HepG2 (cell line): ENCODE results near the gene PLBD2. TPM values are rescaled to one million over a fixed set of nuclear protein-coding genes. Genes with fewer than 3 reads are reported as not detected.

Experiments used
- ATAC-seq: fragments of 200-7000 bp; cut with Tn5 transposase; 3 replicates; pipeline ENCODE4 v1.9.1; 2020; ENCODE audit warnings: mild to moderate bottlenecking, moderate library complexity
- BruUV-seq: library from RNA; stranded (reverse); fragments of 400-500 nt; replicated peaks from 2 replicates; lab custom pipeline; 2021; lab: Mats Ljungman, UMichigan
- CTCF ChIA-PET: fragments of 300-600 bp; formaldehyde crosslinking; extraction: SDS; loops from one replicate; lab custom pipeline; 2021; ENCODE audit warnings: low total read pairs, inconsistent platforms, low intra/inter-chr PET ratio; lab: Yijun Ruan, JAX
- POLR2A ChIA-PET: fragments of 350-600 bp; sonication (Branson Sonifier 250); formaldehyde crosslinking; loops from one replicate; lab custom pipeline; 2020; ENCODE audit warnings: antibody characterized with exemption, inconsistent platforms; lab: Yijun Ruan, JAX
- DNase-seq: peaks from one replicate; pipeline ENCODE4 v3.0.0-alpha.2; 2015; ENCODE audit warnings: low spot score
- FAIRE-seq: peaks from 3 replicates; lab custom pipeline; 2011; peaks lifted over from hg19 to GRCh38; lab: Jason Lieb, UNC
- H2AFZ ChIP-seq: one replicate; pipeline ENCODE4 v1.6.1; 2011; ENCODE audit warnings: low read length, inconsistent platforms
- H3K27ac ChIP-seq: fragments of 300-600 bp; 3 replicates; pipeline ENCODE4 v1.8.0; 2011; ENCODE audit warnings: mixed run types, mild to moderate bottlenecking, mixed read lengths, low read length, inconsistent platforms; ENCODE audit not compliant: insufficient read depth; ENCODE audit errors: extremely low read length
- H3K27me3 ChIP-seq, 2 experiments: fragments of 200-600 bp in 1 of 2; 2 replicates in 1 of 2; 3 replicates in 1 of 2; pipeline versions ENCODE4 v1.6.0 to v1.8.0; 2011; ENCODE audit warnings: low read length in 2 of 2, mild to moderate bottlenecking in 2 of 2, moderate library complexity in 2 of 2, inconsistent platforms in 1 of 2; ENCODE audit not compliant: insufficient read depth in 2 of 2, control insufficient read depth in 1 of 2
- H3K36me3 ChIP-seq, 2 experiments: fragments of 200-600 bp in 1 of 2; replicated peaks in 1 of 2; 2 replicates in 1 of 2; 3 replicates in 1 of 2; pipeline versions ENCODE4 v1.5.1 to v1.8.0; 2011; ENCODE audit warnings: low read length in 2 of 2, inconsistent platforms in 1 of 2; ENCODE audit not compliant: insufficient read depth in 2 of 2, control insufficient read depth in 1 of 2
- H3K4me1 ChIP-seq: 2 replicates; pipeline ENCODE4 v1.5.1; 2012; ENCODE audit warnings: low read length, inconsistent platforms; ENCODE audit not compliant: insufficient read depth
- H3K4me2 ChIP-seq: 2 replicates; pipeline ENCODE4 v1.6.0; 2011; ENCODE audit warnings: low read depth, low read length, inconsistent platforms
- H3K4me3 ChIP-seq, 3 experiments: fragments of 200-600 bp in 1 of 3; sonication (generic), shearing (Covaris generic) in 1 of 3; replicated peaks in 1 of 3; 2 replicates each; pipeline ENCODE4 v1.5.1; 2011 to 2016; ENCODE audit warnings: low read length in 3 of 3, inconsistent platforms in 2 of 3, low read depth in 2 of 3, mild to moderate bottlenecking in 2 of 3, control low read depth in 1 of 3, mixed read lengths in 1 of 3; ENCODE audit not compliant: insufficient read depth in 1 of 3
- H3K79me2 ChIP-seq: one replicate; pipeline ENCODE4 v1.6.1; 2011; ENCODE audit warnings: low read length, inconsistent platforms; ENCODE audit not compliant: insufficient read depth
- H3K9ac ChIP-seq: 2 replicates; pipeline ENCODE4 v1.6.0; 2011; ENCODE audit warnings: mild to moderate bottlenecking, low read depth, low read length, inconsistent platforms; ENCODE audit not compliant: insufficient read depth
- H3K9me3 ChIP-seq: 2 replicates; pipeline ENCODE4 v1.5.1; 2012; ENCODE audit warnings: mild to moderate bottlenecking, low read length
- H4K20me1 ChIP-seq: 2 replicates; pipeline ENCODE4 v1.6.0; 2011; ENCODE audit warnings: inconsistent platforms, mild to moderate bottlenecking, low read length, moderate library complexity; ENCODE audit not compliant: insufficient read depth
- MEF2D ChIP-seq: sonication (generic); formaldehyde crosslinking; IDR thresholded peaks from 2 replicates; pipeline ENCODE4 v1.5.1; 2020; ENCODE audit warnings: mild to moderate bottlenecking, missing genetic modification reagents
- MIER3 ChIP-seq: IDR thresholded peaks from 2 replicates; pipeline ENCODE4 v1.6.1; 2016; ENCODE audit warnings: missing compliant biosample characterization, borderline replicate concordance
- NRL ChIP-seq: sonication (generic); formaldehyde crosslinking; IDR thresholded peaks from 2 replicates; pipeline ENCODE4 v1.5.0; 2020; ENCODE audit warnings: missing genetic modification reagents, mild to moderate bottlenecking, moderate library complexity, borderline replicate concordance
- RAD51 ChIP-seq: fragments of 450-650 bp; IDR thresholded peaks from 2 replicates; pipeline ENCODE4 v1.6.1; 2016; ENCODE audit warnings: borderline replicate concordance
- RXRB ChIP-seq: IDR thresholded peaks from 2 replicates; pipeline ENCODE4 v1.6.1; 2016; ENCODE audit warnings: borderline replicate concordance, missing genetic modification reagents, missing compliant biosample characterization
- TGIF2 ChIP-seq: IDR thresholded peaks from 2 replicates; pipeline ENCODE4 v1.6.1; 2016; ENCODE audit warnings: control low read depth, missing compliant biosample characterization
- ZKSCAN8 ChIP-seq: IDR thresholded peaks from 2 replicates; pipeline ENCODE4 v1.6.1; 2016; ENCODE audit warnings: borderline replicate concordance, missing genetic modification reagents, missing compliant biosample characterization
- ZNF329 ChIP-seq: sonication (generic); formaldehyde crosslinking; IDR thresholded peaks from 2 replicates; pipeline ENCODE4 v1.9.0; 2021; ENCODE audit warnings: low read depth, mild to moderate bottlenecking, missing genetic modification reagents
- ZNF616 ChIP-seq: sonication (generic); formaldehyde crosslinking; IDR thresholded peaks from 2 replicates; pipeline ENCODE4 v1.5.0; 2020; ENCODE audit warnings: low read depth, mild to moderate bottlenecking, missing genetic modification reagents
- WGBS: methylation state at CpG from one replicate; pipeline ENCODE4 v1.1.6; 2017; ENCODE audit warnings: low lambda C conversion rate; 5-methylcytosine and 5-hydroxymethylcytosine counted together
- in situ Hi-C: cut with HindIII; loops from 2 replicates; pipeline ENCODE4 v1.10.0; 2017; ENCODE audit warnings: low pct_unique_long_range_greater_than_20kb; ENCODE audit not compliant: extremely low pct_ligation_motif_present
- intact Hi-C: fragments of 100-400 bp; cut with micrococcal nuclease; formaldehyde crosslinking; loops from one replicate; pipeline ENCODE4 v1.10.0; 2022; ENCODE audit not compliant: unreplicated experiment
- polyA plus RNA-seq, 8 experiments: library from polyadenylated mRNA; depleted of rRNA in 3 of 8; stranded (reverse) in 7 of 8; unstranded in 1 of 8; fragments of >200 nt; fragmentation: Illumina TruSeq in 4 of 8; extraction: Trizol in 4 of 8; gene quantifications; 2 replicates each; pipeline versions ENCODE4 v1.2.1 to v1.2.3, GENCODE V29; 2011 to 2016; ENCODE audit warnings: low read depth in 4 of 8, missing spikeins in 1 of 8, mixed read lengths in 1 of 8; ENCODE audit not compliant: insufficient read depth in 1 of 8
- total RNA-seq, 5 experiments: library from RNA; depleted of rRNA; stranded (reverse); fragments of >200 nt; fragmentation: Illumina TruSeq; extraction: Trizol; gene quantifications; 2 replicates each; pipeline ENCODE4 v1.2.3, GENCODE V29; 2016; ENCODE audit warnings: low read depth in 1 of 5
- TF ChIP-seq, protein P1 (sequence below): IDR thresholded peaks from 2 replicates; pipeline ENCODE4 v1.6.1; 2012; ENCODE audit warnings: inconsistent platforms
- TF ChIP-seq, protein P2 (sequence below), 2 experiments: sonication (generic) in 1 of 2; formaldehyde crosslinking in 1 of 2; IDR thresholded peaks; 2 replicates each; pipeline versions ENCODE4 v1.4.0 to v1.6.1; 2016 to 2020; ENCODE audit warnings: borderline replicate concordance in 1 of 2, low read depth in 1 of 2, mild to moderate bottlenecking in 1 of 2, missing genetic modification reagents in 1 of 2

PLBD2 gene
- total and polyA plus RNA-seq, 2 of the 13 experiments (the other 11 are each of a cell fraction or from before 2014, with no cell fraction given), result 6.7 to 8.5 TPM

DNA sequence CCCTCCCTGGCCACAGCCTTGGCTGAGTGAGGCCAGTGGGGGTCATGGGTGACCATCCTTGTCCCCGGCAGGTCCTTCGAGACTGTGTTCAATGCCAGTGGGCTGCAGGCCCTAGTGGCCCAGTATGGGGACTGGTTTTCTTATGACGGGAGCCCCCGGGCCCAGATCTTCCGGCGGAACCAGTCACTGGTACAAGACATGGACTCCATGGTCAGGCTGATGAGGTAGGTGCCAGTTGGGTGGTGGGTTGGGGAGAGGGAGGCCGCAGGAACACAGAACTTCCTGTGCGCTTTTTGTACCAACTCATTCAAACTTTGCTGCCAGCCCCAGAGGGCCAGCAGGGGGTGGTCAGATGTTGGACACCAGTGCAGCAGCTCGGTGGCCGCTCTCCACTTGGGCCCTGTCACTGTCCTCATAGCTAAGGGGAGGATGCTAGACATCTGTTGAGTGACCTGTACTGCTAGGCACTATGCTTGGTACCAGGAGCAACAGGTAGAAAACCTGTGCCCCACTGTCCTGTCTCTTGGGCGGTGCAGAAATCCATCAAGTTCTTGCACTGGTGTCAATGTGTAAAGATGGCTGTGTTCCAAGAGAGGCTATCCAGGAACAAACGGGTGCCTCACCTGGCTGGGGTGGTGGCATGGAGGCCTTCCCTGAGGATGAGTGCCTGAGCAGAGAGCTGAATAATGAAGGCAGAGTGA, 28.6 kb downstream of the PLBD2 start:
- ATAC-seq (no peak), DNase-seq (no peak)
- H3K4me3 ChIP-seq, result no peak overlapping the region
- in situ Hi-C loops (no loop called here), intact Hi-C loops (no loop called here)
- no peak overlapping the region for H3K4me2 ChIP-seq
- H3K27ac ChIP-seq, result no peak overlapping the region
- 96% methylated on average over 4 of the region's 12 CpGs for WGBS
- TF ChIP-seq MIER3 (CRISPR knock-in tag) (no peak), TGIF2 (CRISPR knock-in tag) (no peak), ZNF329 (no peak), NRL (CRISPR knock-in tag) (no peak), ZKSCAN8 (CRISPR knock-in tag) (no peak), ZNF616 (no peak)
- TF ChIP-seq, protein P1, sequence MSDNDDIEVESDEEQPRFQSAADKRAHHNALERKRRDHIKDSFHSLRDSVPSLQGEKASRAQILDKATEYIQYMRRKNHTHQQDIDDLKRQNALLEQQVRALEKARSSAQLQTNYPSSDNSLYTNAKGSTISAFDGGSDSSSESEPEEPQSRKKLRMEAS, result no peak
- TF ChIP-seq, all 625 proteins: peak for 0
- Histone ChIP-seq H3K4me1 (no peaks in the 10 kb centered on the region), H3K79me2 (no peaks in the 10 kb centered on the region), H3K27me3 (no peaks in the 10 kb centered on the region), H3K36me3 (peaks cover 4 to 13% of the 10 kb centered on the region in 2 experiments; a peak in 2 of 5 replicates), H3K9ac (no peak overlapping the region), H3K9me3 (no peaks in the 10 kb centered on the region), H2AFZ (no peak overlapping the region), H4K20me1 (no peaks in the 10 kb centered on the region)
- no peak for FAIRE-seq
- no TSS peak for BruUV-seq
- POLR2A ChIA-PET, result no interaction called here
- CTCF ChIA-PET, result no interaction called here

DNA sequence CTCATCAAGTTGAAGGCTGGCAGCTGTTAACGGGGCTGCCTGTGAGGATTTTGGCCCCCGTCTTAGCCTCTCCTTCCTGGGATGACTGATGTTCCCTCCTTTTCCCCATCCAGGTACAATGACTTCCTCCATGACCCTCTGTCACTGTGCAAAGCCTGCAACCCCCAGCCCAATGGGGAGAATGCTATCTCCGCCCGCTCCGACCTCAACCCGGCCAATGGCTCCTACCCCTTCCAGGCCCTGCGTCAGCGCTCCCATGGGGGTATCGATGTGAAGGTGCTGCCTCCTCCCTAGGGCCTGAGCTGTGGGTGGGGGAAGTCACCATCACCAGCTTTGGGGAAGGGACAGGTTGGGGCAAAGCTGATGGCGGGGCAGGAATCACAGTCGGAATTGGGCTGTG, 29.2 kb downstream of the PLBD2 start:
- ChIA-PET CTCF (no interaction called here), POLR2A (no interaction called here)
- TF ChIP-seq MEF2D (CRISPR knock-in tag) (no peak), RAD51 (no peak), ZNF616 (no peak), RXRB (no peak)
- TF ChIP-seq, protein P2, sequence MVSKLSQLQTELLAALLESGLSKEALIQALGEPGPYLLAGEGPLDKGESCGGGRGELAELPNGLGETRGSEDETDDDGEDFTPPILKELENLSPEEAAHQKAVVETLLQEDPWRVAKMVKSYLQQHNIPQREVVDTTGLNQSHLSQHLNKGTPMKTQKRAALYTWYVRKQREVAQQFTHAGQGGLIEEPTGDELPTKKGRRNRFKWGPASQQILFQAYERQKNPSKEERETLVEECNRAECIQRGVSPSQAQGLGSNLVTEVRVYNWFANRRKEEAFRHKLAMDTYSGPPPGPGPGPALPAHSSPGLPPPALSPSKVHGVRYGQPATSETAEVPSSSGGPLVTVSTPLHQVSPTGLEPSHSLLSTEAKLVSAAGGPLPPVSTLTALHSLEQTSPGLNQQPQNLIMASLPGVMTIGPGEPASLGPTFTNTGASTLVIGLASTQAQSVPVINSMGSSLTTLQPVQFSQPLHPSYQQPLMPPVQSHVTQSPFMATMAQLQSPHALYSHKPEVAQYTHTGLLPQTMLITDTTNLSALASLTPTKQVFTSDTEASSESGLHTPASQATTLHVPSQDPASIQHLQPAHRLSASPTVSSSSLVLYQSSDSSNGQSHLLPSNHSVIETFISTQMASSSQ (IDR thresholded peaks at IDR 0.05; ENCODE audit: low read depth), result no peak
- TF ChIP-seq, protein P2 (CRISPR knock-in tag; IDR thresholded peaks at IDR 0.05; ENCODE audit: borderline replicate concordance), result no peak

More for the DNA sequence above, 29.2 kb downstream of the PLBD2 start:
- in situ Hi-C loops (no loop called here), intact Hi-C loops (no loop called here)
- H3K9me3 ChIP-seq, result no peaks in the 10 kb centered on the region
- DNase-seq (no peak), FAIRE-seq (no peak), ATAC-seq (no peak)
- WGBS, result 96% methylated on average over 8 of the region's 11 CpGs
- H3K27ac ChIP-seq, result no peak overlapping the region
- H2AFZ ChIP-seq, result no peak overlapping the region
- no peak overlapping the region for H3K4me3 ChIP-seq
- H3K4me2 ChIP-seq, result no peak overlapping the region
- H3K4me1 ChIP-seq, result 0 out of 2 replicates have a peak, but pooled peaks cover 2% of the 10 kb centered on the region
- H3K79me2 ChIP-seq, result no peaks in the 10 kb centered on the region
- no peak overlapping the region for H3K9ac ChIP-seq
- H3K27me3 ChIP-seq, result no peaks in the 10 kb centered on the region
- peaks cover 4 to 13% of the 10 kb centered on the region in 2 experiments; a peak in 2 of 5 replicates for H3K36me3 ChIP-seq
- H4K20me1 ChIP-seq, result no peaks in the 10 kb centered on the region; the same call in 1 of the 2 replicates
- no TSS peak for BruUV-seq
